ENCODE measurements around the gene FHOD3.

Gene FHOD3

GRCh38 chr18:36456622-36457021, 159.1 kb downstream of the FHOD3 start:
- H3F3A ChIP-seq (ENCODE audit: insufficient read depth, low read length), result no peaks in the 10 kb centered on the region
- DNase-seq, result no peak

GRCh38 chr18:36457683-36458082, 160.2 kb downstream of the FHOD3 start:
- Histone ChIP-seq H2AFZ (ENCODE audit: low read length) (no peak overlapping the region), H3K27ac (ENCODE audit: low read length) (no peak overlapping the region), H3K9me3 (replicated peaks; ENCODE audit: insufficient read depth, low read length) (no peaks in the 10 kb centered on the region), H3K27me3 (replicated peaks; ENCODE audit: insufficient read depth, low read length) (no peaks in the 10 kb centered on the region), H3K36me3 (replicated peaks; ENCODE audit: insufficient read depth, low read length) (no peaks in the 10 kb centered on the region), H3K79me2 (ENCODE audit: low read length) (no peaks in the 10 kb centered on the region), H4K20me1 (ENCODE audit: insufficient read depth, low read length) (no peaks in the 10 kb centered on the region), H3K4me1 (ENCODE audit: low read length) (no peaks in the 10 kb centered on the region), H3K4me2 (ENCODE audit: low read depth, low read length) (no peak overlapping the region), H3K4me3 (ENCODE audit: low read length) (no peak overlapping the region), H3K9ac (ENCODE audit: low read length) (no peak overlapping the region), H3K9me2 (replicated peaks; ENCODE audit: insufficient read depth, low read length) (no peaks in the 10 kb centered on the region), H3F3A (ENCODE audit: insufficient read depth, low read length) (no peaks in the 10 kb centered on the region)
- no peak for TF ChIP-seq CTCF (IDR thresholded peaks at IDR 0.05; ENCODE audit: low read length)
- TF ChIP-seq EZH2phosphoT487 (IDR thresholded peaks at IDR 0.05; ENCODE audit: low read length), result no peak
- TF ChIP-seq EZH2 (optimal IDR thresholded peaks at IDR 0.05; ENCODE audit: low read depth, low read length), result no peak
- DNase-seq, result no peak

More at GRCh38 chr18:36456622-36457021, 159.1 kb downstream of the FHOD3 start:
- Histone ChIP-seq H3K27ac (ENCODE audit: low read length) (no peak overlapping the region), H2AFZ (ENCODE audit: low read length) (no peak overlapping the region), H3K79me2 (ENCODE audit: low read length) (no peaks in the 10 kb centered on the region), H3K4me3 (ENCODE audit: low read length) (no peak overlapping the region), H3K36me3 (replicated peaks; ENCODE audit: insufficient read depth, low read length) (no peaks in the 10 kb centered on the region), H3K9me2 (replicated peaks; ENCODE audit: insufficient read depth, low read length) (no peaks in the 10 kb centered on the region), H3K4me1 (ENCODE audit: low read length) (no peaks in the 10 kb centered on the region), H3K9ac (ENCODE audit: low read length) (no peak overlapping the region), H3K9me3 (replicated peaks; ENCODE audit: insufficient read depth, low read length) (no peaks in the 10 kb centered on the region), H3K4me2 (ENCODE audit: low read depth, low read length) (no peak overlapping the region), H3K27me3 (replicated peaks; ENCODE audit: insufficient read depth, low read length) (no peaks in the 10 kb centered on the region), H4K20me1 (ENCODE audit: insufficient read depth, low read length) (no peaks in the 10 kb centered on the region)
- TF ChIP-seq CTCF (IDR thresholded peaks at IDR 0.05; ENCODE audit: low read length) (no peak), EZH2phosphoT487 (IDR thresholded peaks at IDR 0.05; ENCODE audit: low read length) (no peak), EZH2 (optimal IDR thresholded peaks at IDR 0.05; ENCODE audit: low read depth, low read length) (no peak)

GRCh38 chr18:36458306-36458705, 160.8 kb downstream of the FHOD3 start:
- Histone ChIP-seq H3K4me3 (ENCODE audit: low read length) (no peak overlapping the region), H3K27me3 (replicated peaks; ENCODE audit: insufficient read depth, low read length) (no peaks in the 10 kb centered on the region), H3K9me3 (replicated peaks; ENCODE audit: insufficient read depth, low read length) (no peaks in the 10 kb centered on the region), H4K20me1 (ENCODE audit: insufficient read depth, low read length) (no peaks in the 10 kb centered on the region), H3K36me3 (replicated peaks; ENCODE audit: insufficient read depth, low read length) (no peaks in the 10 kb centered on the region), H3K27ac (ENCODE audit: low read length) (no peak overlapping the region), H3K79me2 (ENCODE audit: low read length) (no peaks in the 10 kb centered on the region), H3F3A (ENCODE audit: insufficient read depth, low read length) (no peaks in the 10 kb centered on the region), H3K4me2 (ENCODE audit: low read depth, low read length) (no peak overlapping the region), H3K9ac (ENCODE audit: low read length) (no peak overlapping the region), H3K4me1 (ENCODE audit: low read length) (no peaks in the 10 kb centered on the region), H2AFZ (ENCODE audit: low read length) (no peak overlapping the region), H3K9me2 (replicated peaks; ENCODE audit: insufficient read depth, low read length) (no peaks in the 10 kb centered on the region)
- TF ChIP-seq EZH2 (optimal IDR thresholded peaks at IDR 0.05; ENCODE audit: low read depth, low read length) (no peak), CTCF (IDR thresholded peaks at IDR 0.05; ENCODE audit: low read length) (no peak), EZH2phosphoT487 (IDR thresholded peaks at IDR 0.05; ENCODE audit: low read length) (no peak)
- DNase-seq, result no peak

All from MM.1S (cell line).